Measurements from ENCODE around the gene MUC3A.

MUC3A gene

DNA sequence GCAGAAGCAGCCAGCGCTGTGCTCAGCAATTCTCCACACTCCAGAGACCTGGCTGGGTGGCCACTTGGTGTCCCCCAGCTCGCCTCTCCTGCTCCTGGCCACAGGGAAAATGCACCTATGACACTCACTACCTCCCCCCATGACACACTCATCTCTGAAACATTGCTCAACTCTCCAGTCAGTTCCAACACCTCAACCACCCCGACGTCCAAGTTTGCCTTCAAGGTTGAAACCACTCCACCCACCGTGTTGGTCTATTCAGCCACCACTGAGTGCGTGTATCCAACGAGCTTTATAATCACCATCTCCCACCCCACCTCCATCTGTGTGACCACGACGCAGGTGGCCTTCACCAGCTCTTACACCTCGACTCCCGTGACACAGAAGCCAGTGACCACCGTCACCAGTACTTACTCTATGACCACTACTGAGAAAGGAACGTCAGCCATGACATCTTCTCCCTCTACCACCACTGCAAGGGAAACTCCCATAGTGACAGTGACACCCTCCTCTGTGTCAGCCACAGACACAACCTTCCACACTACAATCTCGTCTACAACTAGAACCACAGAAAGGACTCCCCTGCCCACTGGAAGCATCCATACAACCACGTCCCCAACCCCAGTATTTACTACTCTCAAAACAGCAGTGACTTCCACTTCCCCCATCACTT, 2.7 kb downstream of the MUC3A start:
- H3K36me3 ChIP-seq (ENCODE audit: control insufficient read depth in 2 of 2, insufficient read depth in 1 of 2, low read length in 2 of 2), result no peaks in the 10 kb centered on the region
- TF ChIP-seq ZSCAN23 (tag by site-specific recombination; IDR thresholded peaks at IDR 0.05), result no peak
- TF ChIP-seq, protein P1, sequence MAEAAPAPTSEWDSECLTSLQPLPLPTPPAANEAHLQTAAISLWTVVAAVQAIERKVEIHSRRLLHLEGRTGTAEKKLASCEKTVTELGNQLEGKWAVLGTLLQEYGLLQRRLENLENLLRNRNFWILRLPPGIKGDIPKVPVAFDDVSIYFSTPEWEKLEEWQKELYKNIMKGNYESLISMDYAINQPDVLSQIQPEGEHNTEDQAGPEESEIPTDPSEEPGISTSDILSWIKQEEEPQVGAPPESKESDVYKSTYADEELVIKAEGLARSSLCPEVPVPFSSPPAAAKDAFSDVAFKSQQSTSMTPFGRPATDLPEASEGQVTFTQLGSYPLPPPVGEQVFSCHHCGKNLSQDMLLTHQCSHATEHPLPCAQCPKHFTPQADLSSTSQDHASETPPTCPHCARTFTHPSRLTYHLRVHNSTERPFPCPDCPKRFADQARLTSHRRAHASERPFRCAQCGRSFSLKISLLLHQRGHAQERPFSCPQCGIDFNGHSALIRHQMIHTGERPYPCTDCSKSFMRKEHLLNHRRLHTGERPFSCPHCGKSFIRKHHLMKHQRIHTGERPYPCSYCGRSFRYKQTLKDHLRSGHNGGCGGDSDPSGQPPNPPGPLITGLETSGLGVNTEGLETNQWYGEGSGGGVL (tag by site-specific recombination; IDR thresholded peaks at IDR 0.05), result no peak
- no peak for TF ChIP-seq RBAK (tag by site-specific recombination; IDR thresholded peaks at IDR 0.05)
- no peak for TF ChIP-seq ZNF544 (tag by site-specific recombination; IDR thresholded peaks at IDR 0.05)
- TF ChIP-seq ZNF426 (tag by site-specific recombination; IDR thresholded peaks at IDR 0.05), result no peak
- TF ChIP-seq, protein P2, sequence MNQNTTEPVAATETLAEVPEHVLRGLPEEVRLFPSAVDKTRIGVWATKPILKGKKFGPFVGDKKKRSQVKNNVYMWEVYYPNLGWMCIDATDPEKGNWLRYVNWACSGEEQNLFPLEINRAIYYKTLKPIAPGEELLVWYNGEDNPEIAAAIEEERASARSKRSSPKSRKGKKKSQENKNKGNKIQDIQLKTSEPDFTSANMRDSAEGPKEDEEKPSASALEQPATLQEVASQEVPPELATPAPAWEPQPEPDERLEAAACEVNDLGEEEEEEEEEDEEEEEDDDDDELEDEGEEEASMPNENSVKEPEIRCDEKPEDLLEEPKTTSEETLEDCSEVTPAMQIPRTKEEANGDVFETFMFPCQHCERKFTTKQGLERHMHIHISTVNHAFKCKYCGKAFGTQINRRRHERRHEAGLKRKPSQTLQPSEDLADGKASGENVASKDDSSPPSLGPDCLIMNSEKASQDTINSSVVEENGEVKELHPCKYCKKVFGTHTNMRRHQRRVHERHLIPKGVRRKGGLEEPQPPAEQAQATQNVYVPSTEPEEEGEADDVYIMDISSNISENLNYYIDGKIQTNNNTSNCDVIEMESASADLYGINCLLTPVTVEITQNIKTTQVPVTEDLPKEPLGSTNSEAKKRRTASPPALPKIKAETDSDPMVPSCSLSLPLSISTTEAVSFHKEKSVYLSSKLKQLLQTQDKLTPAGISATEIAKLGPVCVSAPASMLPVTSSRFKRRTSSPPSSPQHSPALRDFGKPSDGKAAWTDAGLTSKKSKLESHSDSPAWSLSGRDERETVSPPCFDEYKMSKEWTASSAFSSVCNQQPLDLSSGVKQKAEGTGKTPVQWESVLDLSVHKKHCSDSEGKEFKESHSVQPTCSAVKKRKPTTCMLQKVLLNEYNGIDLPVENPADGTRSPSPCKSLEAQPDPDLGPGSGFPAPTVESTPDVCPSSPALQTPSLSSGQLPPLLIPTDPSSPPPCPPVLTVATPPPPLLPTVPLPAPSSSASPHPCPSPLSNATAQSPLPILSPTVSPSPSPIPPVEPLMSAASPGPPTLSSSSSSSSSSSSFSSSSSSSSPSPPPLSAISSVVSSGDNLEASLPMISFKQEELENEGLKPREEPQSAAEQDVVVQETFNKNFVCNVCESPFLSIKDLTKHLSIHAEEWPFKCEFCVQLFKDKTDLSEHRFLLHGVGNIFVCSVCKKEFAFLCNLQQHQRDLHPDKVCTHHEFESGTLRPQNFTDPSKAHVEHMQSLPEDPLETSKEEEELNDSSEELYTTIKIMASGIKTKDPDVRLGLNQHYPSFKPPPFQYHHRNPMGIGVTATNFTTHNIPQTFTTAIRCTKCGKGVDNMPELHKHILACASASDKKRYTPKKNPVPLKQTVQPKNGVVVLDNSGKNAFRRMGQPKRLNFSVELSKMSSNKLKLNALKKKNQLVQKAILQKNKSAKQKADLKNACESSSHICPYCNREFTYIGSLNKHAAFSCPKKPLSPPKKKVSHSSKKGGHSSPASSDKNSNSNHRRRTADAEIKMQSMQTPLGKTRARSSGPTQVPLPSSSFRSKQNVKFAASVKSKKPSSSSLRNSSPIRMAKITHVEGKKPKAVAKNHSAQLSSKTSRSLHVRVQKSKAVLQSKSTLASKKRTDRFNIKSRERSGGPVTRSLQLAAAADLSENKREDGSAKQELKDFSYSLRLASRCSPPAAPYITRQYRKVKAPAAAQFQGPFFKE (tag by site-specific recombination; IDR thresholded peaks at IDR 0.05; ENCODE audit: borderline replicate concordance), result no peak
- no peak for TF ChIP-seq WT1 (tag by site-specific recombination; IDR thresholded peaks at IDR 0.05)
- no peak for TF ChIP-seq MEIS1 (CRISPR knock-in tag; IDR thresholded peaks at IDR 0.05; ENCODE audit: borderline replicate concordance)
- no peak for TF ChIP-seq MZF1 (tag by site-specific recombination; IDR thresholded peaks at IDR 0.05; ENCODE audit: borderline replicate concordance)
- no peak for TF ChIP-seq ZNF560 (tag by site-specific recombination; IDR thresholded peaks at IDR 0.05; ENCODE audit: borderline replicate concordance)
- no peak for TF ChIP-seq KLF9 (tag by site-specific recombination; IDR thresholded peaks at IDR 0.05; ENCODE audit: low read depth)
- TF ChIP-seq, protein P3, sequence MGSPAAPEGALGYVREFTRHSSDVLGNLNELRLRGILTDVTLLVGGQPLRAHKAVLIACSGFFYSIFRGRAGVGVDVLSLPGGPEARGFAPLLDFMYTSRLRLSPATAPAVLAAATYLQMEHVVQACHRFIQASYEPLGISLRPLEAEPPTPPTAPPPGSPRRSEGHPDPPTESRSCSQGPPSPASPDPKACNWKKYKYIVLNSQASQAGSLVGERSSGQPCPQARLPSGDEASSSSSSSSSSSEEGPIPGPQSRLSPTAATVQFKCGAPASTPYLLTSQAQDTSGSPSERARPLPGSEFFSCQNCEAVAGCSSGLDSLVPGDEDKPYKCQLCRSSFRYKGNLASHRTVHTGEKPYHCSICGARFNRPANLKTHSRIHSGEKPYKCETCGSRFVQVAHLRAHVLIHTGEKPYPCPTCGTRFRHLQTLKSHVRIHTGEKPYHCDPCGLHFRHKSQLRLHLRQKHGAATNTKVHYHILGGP (tag by site-specific recombination; IDR thresholded peaks at IDR 0.05), result no peak
- TF ChIP-seq ZNF416 (tag by site-specific recombination; IDR thresholded peaks at IDR 0.05), result no peak
- no peaks in the 10 kb centered on the region for H3K9me3 ChIP-seq (ENCODE audit: control insufficient read depth, insufficient read depth, low read depth, low read length)
- POLR2A ChIA-PET, result interaction anchor here (0.5 kb wide), 1 partner anchor 720 kb away, joined by 4 read pairs; no protein-coding TSS in a partner anchor
- no peak overlapping the region for H3K27ac ChIP-seq (ENCODE audit: extremely low read depth, low read depth, low read length)
- H3K4me3 ChIP-seq (ENCODE audit: low read depth, low read length), result no peak overlapping the region
- no peaks in the 10 kb centered on the region for H3K4me1 ChIP-seq (ENCODE audit: control insufficient read depth, insufficient read depth, low read length)
- CTCF ChIA-PET, result interaction anchor here (0.6 to 1.1 kb wide), 3 partner anchors 14 to 298 kb away, joined by 3 to 4 read pairs (median 3); no protein-coding TSS in a partner anchor

DNA sequence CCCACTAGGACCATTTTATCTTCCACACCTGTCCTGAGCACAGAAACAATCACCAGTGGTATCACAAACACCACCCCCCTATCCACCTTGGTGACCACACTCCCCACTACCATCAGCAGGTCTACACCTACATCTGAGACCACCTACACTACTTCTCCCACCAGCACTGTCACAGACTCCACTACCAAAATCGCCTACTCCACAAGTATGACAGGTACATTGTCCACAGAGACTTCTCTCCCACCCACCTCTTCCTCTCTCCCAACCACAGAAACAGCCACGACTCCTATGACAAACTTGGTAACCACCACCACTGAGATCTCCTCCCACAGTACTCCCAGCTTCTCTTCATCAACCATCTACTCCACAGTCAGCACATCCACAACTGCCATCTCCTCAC, 3.3 kb downstream of the MUC3A start:
- Histone ChIP-seq H3K4me3 (ENCODE audit: low read depth, low read length) (no peak overlapping the region), H3K4me1 (ENCODE audit: control insufficient read depth, insufficient read depth, low read length) (no peaks in the 10 kb centered on the region), H3K36me3 (ENCODE audit: control insufficient read depth in 2 of 2, insufficient read depth in 1 of 2, low read length in 2 of 2) (no peaks in the 10 kb centered on the region), H3K9me3 (ENCODE audit: control insufficient read depth, insufficient read depth, low read depth, low read length) (no peaks in the 10 kb centered on the region), H3K27ac (ENCODE audit: extremely low read depth, low read depth, low read length) (no peak overlapping the region)
- TF ChIP-seq ZNF585B (tag by site-specific recombination; IDR thresholded peaks at IDR 0.05) (no peak), ZFHX2 (tag by site-specific recombination; conservative IDR thresholded peaks at IDR 0.05) (peak; percentile 76), EGR2 (tag by site-specific recombination; IDR thresholded peaks at IDR 0.05; ENCODE audit: low read depth) (peak; percentile 88)
- POLR2A ChIA-PET, result interaction anchor here (0.5 kb wide), 1 partner anchor 721 kb away, joined by 4 read pairs; no protein-coding TSS in a partner anchor
- CTCF ChIA-PET, result interaction anchor here (0.6 to 1.0 kb wide), 2 partner anchors 20 to 107 kb away, joined by 3 read pairs; no protein-coding TSS in a partner anchor

All from HEK293 (cell line).